ENCODE results near the gene MAP1S. TPM values are rescaled to one million over a fixed set of nuclear protein-coding genes. Genes with fewer than 3 reads are reported as not detected.
A peak's percentile ranks its signal among the peaks of the same experiment; 100 is the strongest.
"Not testable (repeated sequence)": the region's sequence is repeated elsewhere in the genome, so short reads cannot be mapped to it uniquely, and the experiment has no call there.

Gene MAP1S
- total and polyA plus RNA-seq, 11 donors: 17.1 to 47.9 (median 22.7) TPM

GRCh38 chr19:17772172-17772571 lies 52.9 kb downstream of the MAP1S start:
- intact Hi-C loops (cut with DNase I): loop anchor here in 4 of 10 donors (10.0 kb wide), 3 partner anchors 157 to 317 kb away; no protein-coding TSS in a partner anchor
- Histone ChIP-seq H3K36me3 (no peaks in the 10 kb centered on the region), H3K4me3 (no peak overlapping the region), H3K27ac (no peak overlapping the region), H3K4me1 (no peaks in the 10 kb centered on the region), H3K27me3 (peaks cover 0 to 28% (median 0%) of the 10 kb centered on the region in 9 donors), H3K9me3 (no peaks in the 10 kb centered on the region)
- no peak for ATAC-seq
- TF ChIP-seq CTCF (IDR thresholded peaks at IDR 0.05) (no peak), POLR2A (IDR thresholded peaks at IDR 0.05) (no peak)
- no peak for DNase-seq
- 92 to 96% (median 95%) methylated on average over 4 of the region's 4 CpGs for WGBS, 4 donors

- Histone ChIP-seq H3K9me3 (no peaks in the 10 kb centered on the region), H3K4me1 (peaks cover 0 to 9% (median 0%) of the 10 kb centered on the region in 12 donors), H3K4me3 (no peak overlapping the region), H3K36me3 (no peaks in the 10 kb centered on the region), H3K27ac (no peak overlapping the region), H3K27me3 (peaks cover 0 to 56% (median 21%) of the 10 kb centered on the region in 9 donors)
- no peak for DNase-seq
- ATAC-seq: no peak
- 56 to 66% (median 63%) methylated on average over 15 to 16 of the region's 16 CpGs for WGBS, 4 donors
- no peak for TF ChIP-seq POLR2A (IDR thresholded peaks at IDR 0.05)
- TF ChIP-seq CTCF (IDR thresholded peaks at IDR 0.05): peak in 7 of 12 donors; percentile 17 to 49 (median 43)
- intact Hi-C loops (cut with DNase I): loop anchor here in 4 of 10 donors (10.0 kb wide), 3 partner anchors 161 to 321 kb away; no protein-coding TSS in a partner anchor
Observed at GRCh38 chr19:17775245-17775927, 56.1 kb downstream of the MAP1S start.

DNA sequence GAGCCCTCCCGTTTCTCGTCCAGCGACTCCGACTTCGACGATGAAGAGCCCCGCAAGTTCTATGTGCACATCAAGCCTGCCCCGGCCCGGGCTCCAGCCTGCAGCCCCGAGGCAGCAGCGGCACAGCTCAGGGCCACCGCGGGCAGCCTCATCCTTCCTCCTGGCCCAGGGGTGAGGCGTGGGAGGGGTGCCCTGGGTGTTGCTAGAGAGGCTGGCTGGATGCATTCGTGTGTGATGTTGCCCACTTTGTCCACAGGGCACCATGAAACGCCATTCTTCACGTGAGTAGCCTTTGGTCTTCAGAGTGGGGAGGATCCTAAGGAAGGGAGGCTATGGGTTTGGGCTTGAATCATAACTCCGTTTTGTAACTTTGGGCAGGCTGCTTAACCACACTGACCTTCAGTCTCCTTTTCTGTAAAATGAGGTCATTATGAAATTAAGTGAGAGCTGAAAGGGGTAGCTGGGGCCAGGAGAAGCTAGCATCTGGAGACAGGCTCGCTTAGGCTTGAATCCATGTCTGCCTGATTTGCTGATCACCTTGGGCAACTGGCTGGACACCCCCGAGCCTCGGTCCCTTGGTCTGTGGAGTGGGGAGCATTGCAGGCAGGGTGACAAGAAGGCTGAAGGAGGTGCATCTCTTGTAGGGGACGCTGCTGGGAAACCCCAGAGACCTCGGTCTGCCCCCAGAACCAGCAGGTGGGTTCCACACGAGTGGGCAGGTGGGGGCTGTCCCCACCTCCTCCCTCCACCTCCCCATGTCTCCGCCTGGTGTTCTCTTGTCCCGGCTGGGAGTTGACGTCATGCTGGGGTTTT lies 56.9 kb downstream of the MAP1S start:
- no peak for TF ChIP-seq POLR2A (IDR thresholded peaks at IDR 0.05)
- no peak for TF ChIP-seq CTCF (IDR thresholded peaks at IDR 0.05)
- Histone ChIP-seq H3K36me3 (no peaks in the 10 kb centered on the region), H3K27me3 (peaks cover 0 to 64% (median 28%) of the 10 kb centered on the region in 9 donors), H3K9me3 (no peaks in the 10 kb centered on the region), H3K27ac (no peak overlapping the region), H3K4me1 (peaks cover 0 to 9% (median 0%) of the 10 kb centered on the region in 12 donors), H3K4me3 (no peak overlapping the region)
- 71 to 74% (median 72%) methylated on average over 26 to 27 of the region's 27 CpGs for WGBS, 4 donors
- ATAC-seq (no peak), DNase-seq (no peak)
- intact Hi-C loops (cut with DNase I): loop anchor here in 4 of 10 donors (10.0 kb wide), 3 partner anchors 161 to 321 kb away; no protein-coding TSS in a partner anchor

GRCh38 chr19:17777840-17778239 lies 58.6 kb downstream of the MAP1S start:
- DNase-seq, ATAC-seq, H3K9me3 ChIP-seq, H3K4me3 ChIP-seq, H3K36me3 ChIP-seq, H3K4me1 ChIP-seq, H3K27ac ChIP-seq: not testable (repeated sequence)
- intact Hi-C loops (cut with DNase I): loop anchor here in 4 of 10 donors (10.0 kb wide), 3 partner anchors 163 to 323 kb away; no protein-coding TSS in a partner anchor
- peaks cover 0 to 72% (median 31%) of the 10 kb centered on the region in 9 donors for H3K27me3 ChIP-seq
- WGBS, 4 donors: 72 to 80% (median 74%) methylated on average over 10 of the region's 10 CpGs

Measured in heart left ventricle (tissue), 16 donors.